ENCODE data around the gene SCGB1A1.
A peak's percentile ranks its signal among the peaks of the same experiment; 100 is the strongest.
"Not testable (repeated sequence)": the region's sequence is repeated elsewhere in the genome, so short reads cannot be mapped to it uniquely, and the experiment has no call there.

SCGB1A1 gene, protein sequence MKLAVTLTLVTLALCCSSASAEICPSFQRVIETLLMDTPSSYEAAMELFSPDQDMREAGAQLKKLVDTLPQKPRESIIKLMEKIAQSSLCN

DNA sequence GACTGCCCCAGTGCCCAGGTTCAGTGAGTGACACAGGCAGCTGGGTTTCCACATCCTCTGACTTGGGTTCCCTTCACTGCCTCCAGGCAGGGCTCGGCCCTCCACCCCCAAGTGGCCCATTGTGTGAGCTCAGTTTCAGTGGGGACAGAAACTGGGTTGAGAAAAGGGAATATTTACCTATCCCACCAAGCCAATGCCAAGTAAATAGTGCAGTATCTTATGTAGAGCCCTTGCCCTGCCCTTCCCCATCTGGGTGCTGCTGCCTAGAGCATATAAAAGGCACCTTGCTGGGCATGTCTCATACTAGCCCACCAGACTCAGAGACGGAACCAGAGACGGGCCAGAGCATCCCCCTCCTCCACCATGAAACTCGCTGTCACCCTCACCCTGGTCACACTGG, at the start of gene SCGB1A1:
Gene SCGB1A1 (plus strand): TSS at position 301 of the 400 bp plus-strand sequence. CDS start 63 bp downstream, at position 364.
- no peak for DNase-seq

DNA sequence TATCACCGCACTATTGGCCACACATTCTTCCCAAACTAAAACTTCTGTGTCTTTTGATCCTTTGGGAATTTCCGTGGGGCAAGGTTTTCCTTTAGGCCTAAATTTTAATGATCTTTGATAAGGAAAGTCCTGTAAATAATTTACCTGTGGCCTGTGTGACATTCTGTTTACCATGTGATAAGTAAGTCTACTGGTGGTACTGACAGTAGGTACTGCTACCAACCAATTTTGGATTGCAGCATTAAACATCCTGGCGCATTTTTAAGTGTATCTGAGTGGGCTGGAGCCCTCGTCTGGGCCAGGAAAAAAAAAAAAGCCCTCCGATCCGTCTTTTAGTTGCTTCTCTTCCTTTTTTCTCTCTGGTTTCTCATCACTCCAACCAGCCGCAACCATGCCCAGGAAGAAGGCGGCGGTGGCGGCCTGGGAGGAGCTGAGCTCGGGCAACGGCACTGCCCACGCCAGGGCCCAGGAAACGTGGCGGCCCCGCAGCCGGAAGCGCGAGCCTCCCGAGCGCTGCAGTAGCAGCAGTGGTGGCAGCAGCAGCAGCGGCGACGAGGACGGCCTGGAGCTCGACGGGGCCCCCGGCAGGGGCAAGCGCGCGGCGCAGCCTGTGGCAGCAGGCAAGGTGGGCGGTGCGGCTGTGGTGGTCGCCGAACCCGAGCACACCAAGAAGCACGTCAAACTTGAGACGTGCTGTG, 47.9 kb upstream of the SCGB1A1 start:
- peak; percentile 46 to 61 for DNase-seq

DNA sequence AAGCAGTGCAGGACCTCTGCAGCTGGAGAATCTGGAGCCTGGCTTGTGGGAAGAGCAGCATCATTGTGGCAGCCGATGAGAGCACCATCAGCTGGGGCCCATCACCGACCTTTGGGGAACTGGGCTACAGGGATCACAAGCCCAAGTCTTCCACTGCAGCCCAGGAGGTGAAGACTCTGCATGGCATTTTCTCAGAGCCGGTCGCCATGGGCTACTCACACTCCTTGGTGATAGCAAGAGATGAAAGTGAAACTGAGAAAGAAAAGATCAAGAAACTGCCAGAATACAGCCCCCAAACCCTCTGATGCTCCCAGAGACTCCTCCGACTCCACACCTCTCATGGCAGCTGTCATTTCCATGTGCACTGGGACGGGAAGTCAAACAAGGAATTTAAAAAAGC, 46.0 kb upstream of the SCGB1A1 start:
- no peak for DNase-seq

DNA sequence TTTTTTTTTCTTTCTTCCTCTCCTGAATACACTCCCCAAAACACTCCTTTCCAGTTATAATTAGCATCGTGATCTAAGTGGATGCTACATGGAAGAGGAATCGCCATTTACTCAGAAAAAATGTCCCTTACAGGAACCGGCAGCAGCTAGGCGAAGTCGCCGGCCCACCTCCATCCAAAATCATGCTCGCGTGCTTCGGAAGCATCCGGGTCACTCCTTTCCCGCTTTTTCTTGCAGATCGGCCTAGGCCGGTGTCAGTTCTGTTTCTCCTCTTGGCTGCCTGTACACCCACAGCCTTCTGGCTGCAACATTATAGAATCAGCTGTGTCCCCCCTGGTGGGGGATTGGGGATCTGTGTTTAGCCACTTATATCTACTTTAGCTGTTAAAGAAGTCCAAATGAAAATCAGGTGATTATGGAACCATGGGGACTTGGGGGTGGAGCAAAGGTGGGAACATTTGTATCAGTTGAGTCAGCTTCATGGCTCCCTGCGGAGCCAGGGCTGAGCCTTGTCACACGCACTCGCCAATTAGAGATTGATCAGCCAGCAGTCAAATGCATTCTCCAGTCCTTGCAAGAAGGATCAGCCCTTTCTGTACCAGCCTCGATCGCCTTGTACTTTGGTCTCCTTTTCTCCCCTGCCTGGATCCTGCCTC, 45.2 kb upstream of the SCGB1A1 start:
- DNase-seq = no peak

DNA sequence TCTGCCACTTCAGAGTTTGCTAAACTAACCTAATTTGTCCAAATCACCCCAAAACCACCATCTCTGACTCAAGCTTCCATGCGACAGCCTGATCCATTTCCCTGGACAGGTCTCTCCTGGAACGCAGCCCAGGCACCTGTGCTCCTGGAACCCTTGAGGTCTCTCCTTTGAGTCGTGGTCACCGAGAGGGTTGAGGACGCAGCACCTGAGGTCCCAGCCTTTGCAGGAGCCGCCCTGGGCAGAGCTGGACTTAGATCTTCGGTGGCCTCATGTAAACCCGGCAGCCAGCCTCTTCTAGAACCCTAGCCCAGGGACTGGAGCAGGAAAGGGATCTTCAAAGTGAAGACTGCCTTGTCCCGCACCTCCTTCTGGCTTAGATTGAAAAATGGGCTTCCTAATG, 44.0 kb upstream of the SCGB1A1 start:
- no peak for DNase-seq

DNA sequence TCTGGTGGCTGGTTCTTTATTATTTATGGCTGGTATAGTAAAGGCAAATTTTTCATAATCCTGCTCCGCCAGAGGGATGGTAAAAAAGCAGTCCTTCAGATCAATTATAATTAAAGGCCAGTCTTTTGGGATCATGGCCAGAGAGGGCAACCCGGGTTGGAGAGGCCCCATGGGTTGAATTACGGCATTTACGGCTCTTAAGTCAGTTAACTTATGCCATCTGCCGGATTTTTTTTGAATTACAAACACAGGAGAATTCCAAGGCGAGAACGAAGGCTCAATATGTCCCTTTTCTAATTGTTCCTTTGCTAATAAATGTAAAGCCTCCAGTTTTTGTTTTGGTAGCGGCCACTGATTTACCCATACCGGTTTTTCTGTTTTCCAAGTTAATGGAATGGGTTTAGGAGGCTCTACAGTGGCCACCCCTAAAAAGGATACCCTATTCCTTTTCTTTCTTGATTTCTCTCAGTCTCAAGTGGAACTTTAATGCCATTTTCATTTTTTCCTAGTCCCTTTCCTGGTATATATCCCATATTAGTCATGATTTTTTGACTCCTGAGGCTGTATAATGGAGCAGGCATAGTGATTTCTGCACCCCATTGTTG, 40.3 kb upstream of the SCGB1A1 start:
- not testable (repeated sequence) for DNase-seq

DNA sequence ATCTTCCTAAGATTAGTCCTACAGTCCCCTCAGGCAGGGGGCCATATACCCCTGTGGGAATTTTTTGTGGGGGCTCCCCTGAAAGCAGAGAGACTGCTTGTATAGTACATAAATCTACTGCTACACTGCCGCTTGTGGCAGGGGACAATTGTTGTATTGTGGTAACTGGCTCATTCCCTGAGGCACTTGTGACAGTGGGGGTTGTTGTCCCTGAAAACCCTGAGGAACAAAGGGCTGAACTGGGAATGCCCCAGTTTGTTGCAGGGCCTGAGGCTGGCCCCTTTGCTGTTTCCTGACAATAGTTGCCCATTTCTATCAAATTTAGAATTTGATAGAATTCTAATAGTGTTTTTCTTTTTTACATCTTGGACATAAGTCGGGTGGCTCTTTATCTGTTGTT, 39.2 kb upstream of the SCGB1A1 start:
- not testable (repeated sequence) for DNase-seq

DNA sequence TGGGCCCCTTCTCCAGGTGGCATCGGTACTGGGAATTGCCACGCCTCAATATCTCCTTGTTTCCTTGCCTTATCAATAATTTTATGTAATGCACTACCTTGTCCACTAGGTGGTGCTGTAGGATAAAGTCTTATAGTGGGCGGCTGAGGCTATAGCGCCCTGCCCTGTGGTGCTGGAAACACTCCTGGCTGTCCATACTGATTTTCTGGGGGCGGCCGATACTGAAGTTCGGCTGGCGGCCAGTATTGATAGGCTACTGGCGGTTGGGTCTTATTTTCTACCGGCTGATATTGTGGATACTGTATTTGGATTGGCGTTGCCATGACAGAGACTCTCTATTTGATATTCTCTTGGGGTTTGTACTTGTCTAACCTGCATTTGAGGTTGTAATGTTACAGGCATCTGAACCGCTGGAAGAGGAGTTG, 38.0 kb upstream of the SCGB1A1 start:
- DNase-seq = peak; percentile 54 to 59

DNA sequence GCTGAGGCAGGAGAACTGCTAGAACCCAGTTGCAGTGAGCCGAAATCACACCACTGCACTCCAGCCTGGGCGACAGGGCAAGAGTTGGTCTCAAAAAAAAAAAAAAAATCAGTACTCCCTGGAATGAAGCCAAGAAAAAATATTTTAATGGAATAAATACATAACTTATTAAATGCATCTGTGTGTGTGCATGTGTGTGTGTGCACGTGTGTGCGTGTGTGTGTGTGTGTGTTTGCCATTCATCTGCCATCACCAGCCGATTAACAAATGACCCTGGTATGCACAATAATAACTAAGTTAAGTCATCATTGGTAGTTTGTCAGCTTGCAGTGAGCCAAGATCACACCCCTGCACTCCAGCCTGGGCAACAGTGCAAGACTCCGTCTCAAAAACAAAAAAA, 35.0 kb upstream of the SCGB1A1 start:
- no peak for DNase-seq

DNA sequence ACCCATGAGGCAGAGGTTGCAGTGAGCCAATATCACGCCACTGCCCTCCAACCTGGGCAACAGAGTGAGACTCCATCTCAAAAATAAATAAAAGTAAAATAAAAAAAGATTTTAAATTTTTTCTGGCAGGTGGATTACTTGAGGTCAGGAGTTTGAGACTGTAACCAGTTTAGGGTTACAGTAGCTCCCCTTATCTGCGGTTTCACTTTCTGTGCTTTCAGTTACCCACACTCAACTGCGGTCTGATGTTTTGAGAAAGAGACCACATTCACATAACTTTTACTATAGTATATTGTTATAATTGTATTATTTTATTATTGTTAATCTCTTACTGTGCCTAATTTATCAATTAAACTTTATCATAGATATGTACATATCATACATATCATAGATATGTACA, 32.8 kb upstream of the SCGB1A1 start:
- not testable (repeated sequence) for DNase-seq

DNA sequence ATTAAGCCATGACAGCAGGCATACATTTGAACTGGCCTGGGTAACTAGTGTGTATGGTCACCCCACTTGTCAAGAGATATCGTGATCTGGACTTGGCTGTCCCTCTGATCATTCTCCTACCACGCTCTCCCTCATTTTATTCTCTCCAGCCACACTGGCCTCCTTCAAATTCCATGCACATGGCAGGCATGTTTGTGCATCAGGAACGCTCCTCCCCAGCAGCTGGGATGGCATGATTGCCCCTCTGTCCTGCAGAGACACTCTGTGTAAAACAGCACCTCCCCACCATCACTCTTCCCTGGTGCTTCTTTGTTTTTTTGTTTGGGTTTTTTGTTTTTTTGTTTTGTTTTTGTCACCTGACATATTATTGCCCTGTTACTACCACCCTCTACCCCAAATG, 31.5 kb upstream of the SCGB1A1 start:
- no peak for DNase-seq

DNA sequence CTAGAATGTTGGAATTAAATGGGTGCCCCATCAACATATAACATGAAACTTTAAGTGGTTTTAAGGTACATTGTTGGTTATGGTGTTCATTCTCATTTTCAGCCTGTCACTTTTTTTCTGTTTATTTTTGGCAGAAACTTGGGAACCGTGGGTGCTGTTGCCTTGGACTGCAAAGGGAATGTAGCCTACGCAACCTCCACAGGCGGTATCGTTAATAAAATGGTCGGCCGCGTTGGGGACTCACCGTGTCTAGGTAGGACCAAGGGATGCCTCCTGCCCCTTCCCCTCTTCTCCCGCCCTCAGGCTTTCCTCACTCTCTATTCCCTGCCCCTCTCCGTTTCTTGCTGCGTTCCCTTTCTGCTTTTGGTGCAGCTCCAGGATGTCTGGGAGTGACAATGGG, 29.8 kb upstream of the SCGB1A1 start:
- DNase-seq = no peak

DNA sequence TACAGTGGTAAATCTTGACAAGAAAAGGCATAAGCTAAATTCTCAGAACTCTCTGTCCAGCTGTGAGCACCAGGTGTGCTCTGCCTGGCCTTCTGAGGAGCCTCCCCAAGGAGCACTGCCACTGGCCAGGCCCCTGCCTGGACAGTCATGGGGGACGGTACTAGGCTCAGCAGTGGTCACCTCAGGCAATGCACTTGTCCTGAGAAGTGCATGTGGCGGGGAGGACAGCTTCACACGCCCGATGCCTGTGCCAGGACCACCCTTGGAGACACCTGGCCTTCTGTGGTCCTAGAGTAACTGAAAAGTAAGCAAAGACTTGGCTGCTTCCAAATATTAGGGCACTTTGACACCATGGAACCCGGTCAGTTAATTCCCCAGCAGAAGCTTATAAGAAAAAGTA, 28.6 kb upstream of the SCGB1A1 start:
- no peak for DNase-seq

DNA sequence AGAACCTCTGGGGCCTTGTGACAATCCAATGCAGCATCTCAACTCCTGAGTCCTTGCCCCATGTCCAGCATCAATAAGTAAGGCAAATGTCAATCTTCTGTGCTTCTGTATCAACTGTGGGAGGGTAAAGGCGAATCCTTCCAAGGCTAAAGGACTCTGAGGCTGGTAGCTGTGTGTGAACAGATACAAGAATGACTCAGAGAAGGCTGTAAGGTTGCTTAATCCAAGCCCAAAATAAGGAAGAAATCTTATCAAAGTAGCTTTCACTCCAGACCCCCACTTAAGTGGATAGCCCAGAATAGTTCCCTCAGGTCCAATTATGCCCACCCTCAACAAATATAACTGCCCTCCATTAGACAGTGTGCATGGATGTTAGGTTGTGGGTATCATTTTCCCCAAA, 28.1 kb upstream of the SCGB1A1 start:
- DNase-seq = no peak

DNA sequence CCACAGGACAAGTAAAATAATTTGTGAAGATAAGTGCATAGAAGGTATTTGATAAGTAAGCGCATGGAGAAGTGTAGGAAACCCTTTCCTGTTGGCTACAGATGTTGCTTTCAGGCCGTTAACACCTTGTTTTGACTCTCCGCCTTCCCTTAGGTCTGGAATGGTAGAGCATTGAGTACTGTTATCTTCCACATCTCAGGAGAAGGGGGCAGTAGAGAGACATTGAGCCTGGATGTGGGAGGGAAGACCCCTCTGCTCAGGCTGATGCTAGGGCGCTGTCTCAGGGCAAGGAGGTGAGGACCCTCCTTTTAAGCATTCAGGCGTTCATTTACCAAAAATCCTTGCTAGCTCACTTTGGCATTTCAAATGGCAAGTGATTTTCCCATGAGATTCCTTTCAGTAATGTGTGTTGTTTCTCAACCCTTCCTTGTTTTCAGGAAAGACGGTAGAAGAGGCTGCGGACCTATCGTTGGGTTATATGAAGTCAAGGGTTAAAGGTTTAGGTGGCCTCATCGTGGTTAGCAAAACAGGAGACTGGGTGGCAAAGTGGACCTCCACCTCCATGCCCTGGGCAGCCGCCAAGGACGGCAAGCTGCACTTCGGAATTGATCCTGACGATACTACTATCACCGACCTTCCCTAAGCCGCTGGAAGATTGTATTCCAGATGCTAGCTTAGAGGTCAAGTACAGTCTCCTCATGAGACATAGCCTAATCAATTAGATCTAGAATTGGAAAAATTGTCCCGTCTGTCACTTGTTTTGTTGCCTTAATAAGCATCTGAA, 27.0 kb upstream of the SCGB1A1 start:
- DNase-seq = no peak

DNA sequence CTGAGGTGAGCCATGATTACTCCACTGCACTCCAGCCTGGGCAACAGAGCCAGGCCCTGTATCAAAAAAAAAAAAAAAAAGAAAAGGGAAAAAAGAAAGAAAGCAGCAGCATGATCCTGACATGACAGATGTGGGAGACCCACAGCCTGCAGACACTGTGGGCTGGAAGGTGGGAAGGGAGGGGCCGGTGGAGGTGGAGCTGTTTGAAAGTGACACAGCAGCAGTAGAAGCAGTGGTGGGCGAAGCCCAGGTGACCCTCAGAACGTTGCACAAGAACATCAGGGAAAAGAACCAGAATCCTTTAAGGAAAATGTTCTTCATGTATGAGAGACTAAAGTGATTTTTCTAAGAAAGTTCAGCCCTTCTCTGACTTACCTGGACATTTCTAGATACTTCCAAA, 26.3 kb upstream of the SCGB1A1 start:
- no peak for DNase-seq

DNA sequence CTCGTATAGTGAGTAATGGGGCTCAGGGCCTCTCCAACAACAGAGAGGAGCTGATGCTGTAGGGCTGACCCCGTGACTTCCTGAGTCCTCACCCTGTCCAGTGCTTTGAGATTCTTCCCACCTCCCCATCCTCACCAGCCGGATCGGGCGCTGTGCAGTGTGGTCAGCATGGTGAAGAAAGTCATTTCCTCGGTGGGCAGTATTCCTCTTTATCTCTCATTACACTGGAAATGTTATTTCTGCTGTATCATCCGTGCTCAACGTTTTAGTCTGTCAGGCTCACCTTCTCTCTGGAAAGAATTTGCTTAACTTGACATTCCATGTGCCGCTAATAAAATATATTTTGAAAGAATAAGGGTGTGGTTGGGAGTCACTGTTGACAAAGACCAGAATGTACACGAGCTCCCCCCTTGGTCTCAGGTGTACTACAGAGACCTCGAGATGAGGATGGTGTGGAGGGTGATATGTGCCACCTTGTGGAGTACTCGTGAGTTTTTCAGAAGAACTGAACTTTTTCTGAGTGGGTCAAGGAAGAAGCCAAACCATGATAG, 25.7 kb upstream of the SCGB1A1 start:
- DNase-seq = no peak

DNA sequence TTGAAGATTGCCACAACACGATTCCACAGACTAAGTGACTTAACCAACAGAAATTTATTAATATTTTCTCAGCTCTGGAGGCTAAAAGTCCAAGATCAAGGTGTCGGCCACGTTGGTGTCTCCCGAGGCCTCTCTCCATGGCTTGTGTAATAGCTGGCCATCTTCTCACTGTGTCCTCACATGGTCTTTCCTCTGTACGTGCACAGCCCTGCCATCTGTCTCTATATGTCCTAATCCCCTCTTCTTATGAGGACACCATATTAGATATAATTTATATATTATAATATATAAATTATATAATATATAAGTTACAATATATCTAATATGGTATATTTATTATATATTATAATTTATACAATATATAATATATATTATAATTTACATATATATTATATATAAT, 25.1 kb upstream of the SCGB1A1 start:
- DNase-seq = no peak

DNA sequence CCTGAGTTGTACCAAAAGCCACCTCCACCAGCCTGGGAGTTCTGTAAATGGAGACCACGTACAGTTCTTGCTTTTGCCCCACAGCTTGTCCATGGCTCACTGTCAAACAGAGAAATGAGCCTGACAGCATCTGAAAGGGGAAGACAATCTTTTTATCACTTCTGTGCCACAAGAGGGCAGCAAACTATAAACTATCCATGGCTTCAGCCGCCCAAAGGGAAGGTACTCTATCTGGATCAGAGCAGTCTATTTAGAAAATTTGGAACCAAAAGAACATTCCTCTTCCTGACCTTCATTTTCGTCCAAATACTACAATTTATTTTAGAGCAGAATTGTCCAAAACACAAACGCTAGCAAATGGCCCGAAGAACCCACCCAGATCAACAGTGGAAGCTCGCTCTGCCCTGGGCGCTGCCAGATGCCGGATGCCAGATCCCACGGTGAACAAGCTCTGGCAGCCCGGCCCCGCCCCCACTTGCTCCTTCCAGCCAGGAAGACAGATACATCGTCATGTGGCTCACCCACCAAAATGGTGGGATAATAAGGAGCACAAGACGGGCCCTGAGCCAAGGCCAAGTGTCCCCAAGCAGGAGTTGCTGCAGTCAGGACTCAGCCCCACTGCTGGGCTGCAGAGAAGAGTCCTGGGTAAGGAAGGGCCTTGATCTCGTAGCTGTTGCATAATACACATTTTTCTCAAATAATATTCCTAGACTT, 23.9 kb upstream of the SCGB1A1 start:
- DNase-seq = peak; percentile 40 to 41

DNA sequence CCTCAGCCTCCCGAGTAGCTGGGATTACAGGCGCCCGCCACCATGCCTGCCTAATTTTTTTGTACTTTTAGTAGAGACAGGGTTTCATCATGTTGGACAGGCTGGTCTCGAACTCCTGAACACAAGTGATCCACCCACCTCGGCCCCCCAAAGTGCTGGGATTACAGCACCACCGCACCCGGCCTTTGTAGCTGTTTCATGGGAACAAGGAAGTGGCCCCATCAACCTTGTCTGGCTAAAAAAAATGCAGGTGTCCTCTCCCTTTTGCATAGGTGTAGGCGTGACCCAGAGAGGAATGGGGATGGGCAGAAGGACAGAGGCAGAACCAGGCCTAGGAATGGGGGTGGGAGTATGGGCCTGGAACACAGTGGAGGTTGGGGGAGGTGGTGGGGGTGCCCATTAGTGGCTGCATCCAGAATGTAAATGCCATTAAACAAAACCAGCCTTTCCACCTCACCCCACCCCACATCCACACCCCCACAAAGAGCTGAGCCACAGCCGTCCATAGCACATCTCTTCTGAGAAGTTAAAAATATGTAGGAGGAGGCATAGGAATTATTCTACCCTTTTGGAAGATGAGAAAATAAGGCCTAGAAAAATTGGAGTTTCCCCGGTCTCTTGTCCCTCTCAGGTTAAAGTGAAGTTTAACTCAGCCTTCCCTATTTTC, 22.8 kb upstream of the SCGB1A1 start:
- no peak for DNase-seq

All from activated T-cell treated with anti-CD3 and anti-CD28 coated beads, Interleukin-2, amount 50 U/mL, for 48 hours (primary cell).